SH-SY5Y (cell line): ENCODE results near the gene GMCL2.

Experiments
- GATA2 ChIP-seq: IDR thresholded peaks from 2 replicates; pipeline ENCODE4 v1.6.1; 2011; ENCODE audit warnings: mild to moderate bottlenecking, low read depth, low read length
- GATA3 ChIP-seq: IDR thresholded peaks from 2 replicates; pipeline ENCODE4 v1.6.1; 2011; ENCODE audit warnings: low read depth, mild to moderate bottlenecking, low read length, moderate library complexity

- no peak for TF ChIP-seq GATA2
- no peak for TF ChIP-seq GATA3
These were observed 9.6 kb downstream of the GMCL2 start for GRCh38 chr5:178177569-178177968.
